Testis (tissue), 2 donors: ENCODE data around the gene GARS1.

Experiments used
- POLR2A ChIP-seq: fragments of 450-650 bp; IDR thresholded peaks from one replicate; pipeline ENCODE4 v1.6.1; 2017; ENCODE audit warnings: antibody characterized with exemption, mild to moderate bottlenecking, moderate library complexity
- TF ChIP-seq, protein P1 (sequence below), 3 experiments: fragments of 450-650 bp in 2 of 3; fragments of 200-600 bp in 1 of 3; sonication (generic) in 1 of 3; IDR thresholded peaks; one replicate each; pipeline ENCODE4 v1.5.1; 2016 to 2019; ENCODE audit warnings: antibody characterized with exemption in 3 of 3, mild to moderate bottlenecking in 2 of 3, moderate library complexity in 1 of 3

DNA sequence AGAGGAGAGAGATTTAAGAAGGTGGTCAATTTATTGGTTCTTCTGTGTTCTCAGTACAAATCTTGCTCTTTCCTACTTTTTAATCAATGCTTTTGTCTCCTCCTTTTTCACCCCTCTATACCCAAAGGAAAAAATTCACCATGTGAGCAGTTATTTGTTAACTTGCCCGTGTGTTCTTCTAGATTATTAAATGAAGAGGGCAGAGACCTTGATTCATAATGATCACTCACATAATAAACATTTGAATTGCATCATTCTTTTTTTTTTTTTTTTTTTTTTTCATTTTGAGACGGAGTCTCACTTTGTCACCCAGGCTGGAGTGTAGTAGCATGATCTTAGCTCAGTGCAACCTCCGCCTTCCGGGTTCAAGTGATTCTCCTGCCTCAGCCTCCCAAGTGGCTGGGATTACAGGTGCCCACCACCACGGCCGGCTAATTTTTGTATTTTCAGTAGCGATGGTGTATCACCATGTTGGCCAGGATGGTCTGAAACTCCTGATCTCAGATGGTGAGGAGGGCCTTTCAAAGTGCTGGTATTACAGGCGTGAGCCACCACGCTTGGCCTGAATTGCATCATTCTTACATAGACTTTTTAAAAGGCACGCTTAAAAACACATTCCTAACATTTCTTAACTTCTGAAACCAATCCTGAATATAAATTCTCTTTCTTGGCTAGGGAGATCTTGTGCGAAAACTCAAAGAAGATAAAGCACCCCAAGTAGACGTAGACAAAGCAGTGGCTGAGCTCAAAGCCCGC, 3.6 kb downstream of the GARS1 start:
- no peak for TF ChIP-seq POLR2A
- TF ChIP-seq, protein P1, sequence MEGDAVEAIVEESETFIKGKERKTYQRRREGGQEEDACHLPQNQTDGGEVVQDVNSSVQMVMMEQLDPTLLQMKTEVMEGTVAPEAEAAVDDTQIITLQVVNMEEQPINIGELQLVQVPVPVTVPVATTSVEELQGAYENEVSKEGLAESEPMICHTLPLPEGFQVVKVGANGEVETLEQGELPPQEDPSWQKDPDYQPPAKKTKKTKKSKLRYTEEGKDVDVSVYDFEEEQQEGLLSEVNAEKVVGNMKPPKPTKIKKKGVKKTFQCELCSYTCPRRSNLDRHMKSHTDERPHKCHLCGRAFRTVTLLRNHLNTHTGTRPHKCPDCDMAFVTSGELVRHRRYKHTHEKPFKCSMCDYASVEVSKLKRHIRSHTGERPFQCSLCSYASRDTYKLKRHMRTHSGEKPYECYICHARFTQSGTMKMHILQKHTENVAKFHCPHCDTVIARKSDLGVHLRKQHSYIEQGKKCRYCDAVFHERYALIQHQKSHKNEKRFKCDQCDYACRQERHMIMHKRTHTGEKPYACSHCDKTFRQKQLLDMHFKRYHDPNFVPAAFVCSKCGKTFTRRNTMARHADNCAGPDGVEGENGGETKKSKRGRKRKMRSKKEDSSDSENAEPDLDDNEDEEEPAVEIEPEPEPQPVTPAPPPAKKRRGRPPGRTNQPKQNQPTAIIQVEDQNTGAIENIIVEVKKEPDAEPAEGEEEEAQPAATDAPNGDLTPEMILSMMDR (IDR thresholded peaks at IDR 0.05): no peak
